RWPE1 (cell line): ENCODE data around the gene TOMM40L.
A peak's percentile ranks its signal among the peaks of the same experiment; 100 is the strongest.

ENCODE experiments used
- CTCF ChIA-PET: fragments of 350-600 bp; sonication (Branson Sonifier 250); formaldehyde crosslinking; extraction: SDS; loops from one replicate; lab custom pipeline; 2021; lab: Yijun Ruan, JAX
- POLR2A ChIA-PET: fragments of 400-600 bp; formaldehyde crosslinking; extraction: SDS; loops from one replicate; lab custom pipeline; 2020; ENCODE audit warnings: antibody characterized with exemption; ENCODE audit not compliant: low non-redundant PET; lab: Yijun Ruan, JAX
- DNase-seq: peaks from one replicate; pipeline ENCODE4 v3.0.0; 2012; ENCODE audit warnings: low spot score
- H3K27ac ChIP-seq: fragments of 450-650 bp; 2 replicates; pipeline ENCODE4 v1.5.1; 2017
- TF ChIP-seq, protein P1 (sequence below): fragments of 450-650 bp; conservative IDR thresholded peaks from 2 replicates; pipeline ENCODE4 v1.5.1; 2017; ENCODE audit warnings: low read depth, mild to moderate bottlenecking

Gene TOMM40L

DNA sequence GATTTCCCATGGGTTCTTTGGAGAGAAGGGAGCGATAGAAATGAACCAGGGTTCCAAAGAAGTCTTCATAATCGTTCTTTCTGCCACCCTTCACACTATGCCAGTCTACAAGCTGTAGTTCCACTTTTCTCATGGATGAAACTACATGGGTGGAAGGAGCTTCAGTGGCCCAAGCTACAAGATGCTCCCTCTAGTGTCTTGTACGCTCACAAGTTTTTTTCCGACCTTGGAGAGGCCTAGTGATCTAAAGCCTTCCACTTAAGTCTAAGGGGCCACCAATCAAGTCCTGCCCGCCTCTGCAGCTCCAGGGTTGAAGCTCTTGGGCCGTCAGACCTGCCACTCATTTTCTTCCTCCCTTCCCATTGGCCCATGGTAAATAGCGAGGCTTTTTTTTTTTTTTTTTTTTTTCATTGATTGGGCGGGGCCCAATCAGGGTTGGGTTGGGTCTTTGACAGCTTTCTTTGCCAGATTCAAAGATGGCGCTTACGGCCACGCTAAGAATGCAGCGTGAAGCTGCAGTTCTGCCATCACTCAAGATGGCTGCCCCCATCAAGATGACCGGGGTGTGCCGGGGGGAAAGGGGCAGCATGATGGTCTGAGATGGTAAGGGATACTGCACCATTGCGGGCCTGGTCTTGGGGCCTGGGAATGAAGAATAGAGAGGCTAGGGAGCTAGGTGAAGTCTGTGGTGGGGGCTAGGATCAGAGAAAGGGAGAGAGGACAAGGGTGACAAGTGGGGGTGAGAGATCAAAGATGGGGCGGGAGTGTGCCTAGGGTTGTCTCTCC, at the start of gene TOMM40L:
TOMM40L (plus strand) TSS at position 527 of the 786 bp plus-strand sequence. CDS start 430 bp downstream, outside the sequence.
- CTCF ChIA-PET: interaction anchor here (0.5 to 4.9 kb wide), 11 partner anchors 10 to 156 kb away, joined by 3 to 24 read pairs (median 4); partner anchors contain the start of genes CFAP126 and NDUFS2
- peak within 1 kb of the TSS; percentile 69 for H3K27ac ChIP-seq
- POLR2A ChIA-PET: interaction anchor here (0.7 to 0.8 kb wide), 2 partner anchors 23 to 156 kb away, joined by 3 to 4 read pairs; no protein-coding TSS in a partner anchor
- TF ChIP-seq, protein P1, sequence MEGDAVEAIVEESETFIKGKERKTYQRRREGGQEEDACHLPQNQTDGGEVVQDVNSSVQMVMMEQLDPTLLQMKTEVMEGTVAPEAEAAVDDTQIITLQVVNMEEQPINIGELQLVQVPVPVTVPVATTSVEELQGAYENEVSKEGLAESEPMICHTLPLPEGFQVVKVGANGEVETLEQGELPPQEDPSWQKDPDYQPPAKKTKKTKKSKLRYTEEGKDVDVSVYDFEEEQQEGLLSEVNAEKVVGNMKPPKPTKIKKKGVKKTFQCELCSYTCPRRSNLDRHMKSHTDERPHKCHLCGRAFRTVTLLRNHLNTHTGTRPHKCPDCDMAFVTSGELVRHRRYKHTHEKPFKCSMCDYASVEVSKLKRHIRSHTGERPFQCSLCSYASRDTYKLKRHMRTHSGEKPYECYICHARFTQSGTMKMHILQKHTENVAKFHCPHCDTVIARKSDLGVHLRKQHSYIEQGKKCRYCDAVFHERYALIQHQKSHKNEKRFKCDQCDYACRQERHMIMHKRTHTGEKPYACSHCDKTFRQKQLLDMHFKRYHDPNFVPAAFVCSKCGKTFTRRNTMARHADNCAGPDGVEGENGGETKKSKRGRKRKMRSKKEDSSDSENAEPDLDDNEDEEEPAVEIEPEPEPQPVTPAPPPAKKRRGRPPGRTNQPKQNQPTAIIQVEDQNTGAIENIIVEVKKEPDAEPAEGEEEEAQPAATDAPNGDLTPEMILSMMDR: peak; percentile 60
- DNase-seq: peak; percentile 98

DNA sequence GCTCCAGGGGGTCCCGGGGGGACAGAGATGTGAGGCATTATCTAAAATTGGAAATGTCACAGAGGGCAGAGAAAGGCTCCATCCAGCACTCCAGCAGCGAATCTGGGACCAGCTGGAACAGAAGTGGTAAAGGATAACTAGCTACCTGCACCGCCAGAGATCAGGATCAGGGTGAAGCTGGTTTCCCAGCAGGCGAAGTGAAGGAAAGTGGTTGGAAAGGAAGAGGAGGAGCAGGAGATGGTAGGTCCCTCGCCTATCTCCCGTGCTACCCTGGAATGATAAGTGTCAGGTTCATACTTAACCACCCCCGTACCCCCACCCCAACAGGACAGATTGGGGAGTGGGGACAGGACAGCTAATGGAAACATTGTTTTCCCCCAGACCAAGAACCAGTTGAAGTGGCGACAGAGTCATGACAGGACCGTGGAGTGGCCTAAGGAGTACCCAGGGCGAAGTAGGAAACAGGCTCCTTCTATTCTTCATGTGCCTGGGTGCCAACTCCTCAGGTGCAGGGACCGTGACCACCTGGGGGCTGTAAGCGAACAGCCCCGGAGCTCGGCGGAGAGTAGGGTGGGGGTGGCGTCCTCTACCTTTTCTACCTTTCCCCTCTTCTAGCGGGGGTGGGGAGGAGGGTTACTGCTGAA, 49.3 kb upstream of the TOMM40L start:
- POLR2A ChIA-PET: no interaction called here
- peak overlapping the region; percentile 74 for H3K27ac ChIP-seq
- TF ChIP-seq, protein P1: no peak
- DNase-seq: peak; percentile 17
- CTCF ChIA-PET: interaction anchor here (0.7 to 1.0 kb wide), 2 partner anchors 19 to 103 kb away, joined by 3 read pairs; no protein-coding TSS in a partner anchor

DNA sequence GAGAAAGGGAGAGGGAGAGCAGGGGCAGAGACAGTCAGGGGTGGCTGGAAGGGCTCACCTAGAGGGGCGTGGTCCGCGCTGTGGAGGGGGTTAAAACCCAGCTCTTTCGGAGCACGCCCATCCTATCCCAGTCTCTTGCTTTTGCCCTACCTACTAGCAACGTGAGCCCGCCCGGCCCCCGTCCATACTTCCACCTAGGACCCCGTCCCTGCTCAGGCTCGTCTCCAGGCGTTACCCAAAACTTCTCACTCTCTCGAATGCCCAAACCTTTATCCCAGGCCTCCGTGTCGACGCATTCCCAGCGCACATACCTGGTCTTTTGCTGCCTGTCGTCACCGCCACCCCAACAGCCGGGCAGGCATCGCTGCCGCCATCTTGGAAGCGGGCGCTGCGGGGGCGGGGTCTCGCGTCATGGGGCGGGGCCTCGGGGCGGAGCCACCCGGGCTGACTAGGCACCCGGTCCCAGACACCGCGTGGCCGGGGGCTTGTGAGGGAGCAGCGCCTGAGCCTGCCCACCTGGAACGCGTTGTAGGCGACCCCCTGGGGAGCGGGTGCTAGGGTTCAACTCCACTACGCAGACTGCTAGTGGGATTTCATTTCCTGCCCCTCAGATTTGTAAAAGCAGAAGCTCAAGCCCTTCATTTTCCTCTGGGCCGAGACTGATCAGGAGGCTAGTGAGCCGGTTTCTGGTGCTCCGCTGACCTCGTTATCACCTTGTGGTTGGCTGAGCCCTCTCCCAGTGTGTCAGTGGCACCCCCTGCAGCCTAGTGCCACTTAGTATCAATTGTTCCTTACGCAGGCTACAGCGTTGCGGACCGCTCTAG, 48.5 kb upstream of the TOMM40L start, which contains the start of gene B4GALT3:
B4GALT3 (minus strand) TSS at position 396 of the 824 bp plus-strand sequence. CDS start 1,447 bp downstream, outside the sequence.
- CTCF ChIA-PET: interaction anchor here (1.0 kb wide), 1 partner anchor 19 kb away, joined by 3 read pairs; no protein-coding TSS in a partner anchor
- POLR2A ChIA-PET: no interaction called here

DNA sequence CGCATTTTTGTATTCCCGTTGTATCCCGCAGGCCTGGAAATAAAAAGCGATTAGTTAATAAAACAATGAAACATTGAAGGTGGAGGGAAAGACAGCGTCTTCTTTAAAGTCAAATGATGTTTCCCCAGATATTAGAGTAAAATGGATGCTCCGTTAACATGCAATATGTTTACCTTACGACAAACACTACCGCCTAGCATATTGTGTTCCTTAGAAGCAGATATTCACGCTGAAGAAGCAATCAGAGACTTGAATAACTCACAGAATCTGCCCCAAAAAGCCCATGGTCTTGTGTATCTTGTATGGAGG, 48.0 kb upstream of the TOMM40L start:
- H3K27ac ChIP-seq: peak overlapping the region; percentile 74
- ChIA-PET POLR2A (no interaction called here), CTCF (no interaction called here)
- DNase-seq: no peak
- TF ChIP-seq, protein P1: no peak

More for the DNA sequence above, 48.5 kb upstream of the TOMM40L start, which contains the start of gene B4GALT3:
- peak; percentile 94 for DNase-seq
- H3K27ac ChIP-seq: peak within 1 kb of the TSS; percentile 74
- TF ChIP-seq, protein P1: no peak

DNA sequence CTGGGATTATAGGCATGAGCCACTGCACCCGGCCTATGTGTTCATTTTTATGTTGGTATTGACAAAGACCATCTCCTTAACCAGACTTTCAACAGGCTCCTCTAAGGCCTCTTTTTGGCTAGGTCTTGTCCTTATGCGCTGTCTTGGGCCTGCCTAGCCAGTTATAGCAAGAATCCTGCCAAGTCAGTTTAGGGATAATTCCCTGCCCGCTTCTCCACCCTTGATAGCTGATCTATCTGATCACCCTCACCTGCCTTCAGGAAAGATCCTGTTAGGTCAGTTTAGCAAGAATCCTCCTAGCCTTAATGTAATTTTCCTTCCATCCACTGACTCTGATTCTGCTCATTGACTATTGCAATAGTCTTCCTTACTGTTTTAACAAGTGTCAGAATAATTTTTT, 46.2 kb upstream of the TOMM40L start:
- TF ChIP-seq, protein P1: no peak
- DNase-seq: no peak
- ChIA-PET CTCF (no interaction called here), POLR2A (no interaction called here)
- H3K27ac ChIP-seq: no peak overlapping the region
